HCT116 (cell line): Measurements from ENCODE around the gene ERC1. TPM values are rescaled to one million over a fixed set of nuclear protein-coding genes. Genes with fewer than 3 reads are reported as not detected.

ENCODE experiments used
- ATAC-seq: fragments of 200-7000 bp; cut with Tn5 transposase; 2 replicates; pipeline ENCODE4 v1.9.1; 2020; ENCODE audit warnings: mild to moderate bottlenecking, moderate library complexity
- BruUV-seq: library from RNA; stranded (reverse); fragments of 400-500 nt; replicated peaks from 2 replicates; lab custom pipeline; 2021; lab: Mats Ljungman, UMichigan
- CTCF ChIA-PET: fragments of 300-600 bp; sonication (Branson Sonifier 250); formaldehyde crosslinking; loops from one replicate; lab custom pipeline; 2021; ENCODE audit warnings: antibody characterized with exemption; lab: Charles Lee
- POLR2A ChIA-PET: fragments of 300-600, 350-600 bp; sonication (Branson Sonifier 250); formaldehyde crosslinking; loops from one replicate; lab custom pipeline; 2021; ENCODE audit warnings: antibody characterized with exemption; lab: Charles Lee
- RAD21 ChIA-PET, 2 experiments: fragments of 300-600 bp; sonication (Branson Sonifier 250); formaldehyde crosslinking; loops; one replicate each; lab custom pipeline; 2023; ENCODE audit warnings: low total read pairs in 2 of 2; ENCODE audit not compliant: uncharacterized antibody in 2 of 2, unreplicated experiment in 2 of 2, low non-redundant PET in 1 of 2; lab: Charles Lee
- DNase-seq: peaks from one replicate; pipeline ENCODE4 v3.0.0-alpha.2; 2010; ENCODE audit warnings: low read depth, low spot score
- H2AFZ ChIP-seq: fragments of 200-600 bp; shearing (Covaris generic), sonication (generic); 2 replicates; pipeline ENCODE4 v1.6.1; 2017; ENCODE audit warnings: low read depth, mixed run types, mixed read lengths, antibody characterized with exemption, low read length; ENCODE audit not compliant: poor library complexity, severe bottlenecking
- H3K27ac ChIP-seq: 2 replicates; pipeline ENCODE4 v1.5.1; 2012; ENCODE audit warnings: low read depth, low read length
- H3K27me3 ChIP-seq: fragments of 200-600 bp; sonication (generic); 2 replicates; pipeline ENCODE4 v1.6.1; 2016; ENCODE audit warnings: mixed run types, low read length, mixed read lengths; ENCODE audit not compliant: insufficient read depth
- H3K36me3 ChIP-seq, 2 experiments: fragments of 200-500 bp in 1 of 2; fragments of 200-600 bp in 1 of 2; sonication (Bioruptor generic) in 1 of 2; sonication (generic) in 1 of 2; 2 replicates each; pipeline versions ENCODE4 v1.5.1 to v1.6.1; 2014 to 2016; ENCODE audit warnings: low read length in 2 of 2, inconsistent platforms in 1 of 2, mixed read lengths in 1 of 2, mixed run types in 1 of 2; ENCODE audit not compliant: insufficient read depth in 2 of 2, control insufficient read depth in 1 of 2
- H3K4me1 ChIP-seq, 2 experiments: fragments of 200-600 bp in 1 of 2; sonication (generic) in 1 of 2; 2 replicates each; pipeline versions ENCODE4 v1.5.1 to v1.6.1; 2012 to 2017; ENCODE audit warnings: low read length in 2 of 2, inconsistent platforms in 1 of 2, mild to moderate bottlenecking in 1 of 2, mixed read lengths in 1 of 2, mixed run types in 1 of 2, moderate library complexity in 1 of 2; ENCODE audit not compliant: insufficient read depth in 2 of 2, control insufficient read depth in 1 of 2
- H3K4me2 ChIP-seq: fragments of 200-600 bp; sonication (generic); 2 replicates; pipeline ENCODE4 v1.6.1; 2017; ENCODE audit warnings: mixed run types, low read length, mixed read lengths
- H3K4me3 ChIP-seq, 2 experiments: fragments of 200-600 bp in 1 of 2; sonication (generic) in 1 of 2; replicated peaks in 1 of 2; 2 replicates each; pipeline ENCODE4 v1.5.1; 2011 to 2016; ENCODE audit warnings: low read length in 2 of 2, control low read depth in 1 of 2, low read depth in 1 of 2, mild to moderate bottlenecking in 1 of 2, mixed read lengths in 1 of 2, mixed run types in 1 of 2
- H3K79me2 ChIP-seq: fragments of 200-600 bp; sonication (generic); 2 replicates; pipeline ENCODE4 v1.6.1; 2017; ENCODE audit warnings: mild to moderate bottlenecking, mixed run types, low read length, moderate library complexity, mixed read lengths; ENCODE audit not compliant: insufficient read depth
- H3K9ac ChIP-seq: fragments of 200-600 bp; sonication (generic); 2 replicates; pipeline ENCODE4 v1.6.1; 2016; ENCODE audit warnings: low read length, mixed read lengths
- H3K9me2 ChIP-seq: fragments of 200-600 bp; sonication (generic), shearing (Covaris generic); 2 replicates; pipeline ENCODE4 v1.6.1; 2017; ENCODE audit warnings: mixed run types, mild to moderate bottlenecking, moderate library complexity; ENCODE audit not compliant: insufficient read depth
- H3K9me3 ChIP-seq, 2 experiments: fragments of 200-500 bp in 1 of 2; fragments of 200-600 bp in 1 of 2; sonication (Bioruptor generic) in 1 of 2; sonication (generic) in 1 of 2; 2 replicates each; pipeline ENCODE4 v1.6.1; 2014 to 2017; ENCODE audit warnings: low read length in 2 of 2, mixed read lengths in 2 of 2, inconsistent platforms in 1 of 2, low read depth in 1 of 2, mild to moderate bottlenecking in 1 of 2, mixed run types in 1 of 2, moderate library complexity in 1 of 2; ENCODE audit not compliant: control insufficient read depth in 1 of 2, insufficient read depth in 1 of 2
- H4K20me1 ChIP-seq: fragments of 200-600 bp; sonication (generic), shearing (Covaris generic); 2 replicates; pipeline ENCODE4 v1.6.1; 2017; ENCODE audit warnings: mixed run types, mild to moderate bottlenecking, moderate library complexity; ENCODE audit not compliant: insufficient read depth
- JUND ChIP-seq: IDR thresholded peaks from 2 replicates; pipeline ENCODE4 v1.6.1; 2012
- RAD21 ChIP-seq: IDR thresholded peaks from 2 replicates; pipeline ENCODE4 v1.6.1; 2012; ENCODE audit warnings: low read depth, mild to moderate bottlenecking
- SP1 ChIP-seq: IDR thresholded peaks from 2 replicates; pipeline ENCODE4 v1.6.1; 2012; ENCODE audit warnings: low read depth
- intact Hi-C: fragments of 100-400 bp; cut with micrococcal nuclease; formaldehyde crosslinking; loops from 2 replicates; pipeline ENCODE4 v1.10.0; 2022
- total RNA-seq: library from RNA; stranded (reverse); gene quantifications from one replicate; pipeline ENCODE4 v1.2.1, GENCODE V29; 2021; ENCODE audit not compliant: unreplicated experiment
- TF ChIP-seq, protein P1 (sequence below), 3 experiments: fragments of 200-600 bp in 1 of 3; sonication (generic) in 1 of 3; IDR thresholded peaks in 2 of 3; conservative IDR thresholded peaks in 1 of 3; 2 replicates each; pipeline ENCODE4 v1.5.1; 2012 to 2017; ENCODE audit warnings: low read depth in 2 of 3, low read length in 2 of 3, antibody characterized with exemption in 1 of 3, borderline replicate concordance in 1 of 3, control low read depth in 1 of 3, mild to moderate bottlenecking in 1 of 3, mixed read lengths in 1 of 3, mixed run types in 1 of 3, moderate library complexity in 1 of 3; ENCODE audit not compliant: insufficient read depth in 1 of 3

ERC1 gene
- total RNA-seq, 1 experiment from 2014 or later = 41.9 TPM

DNA sequence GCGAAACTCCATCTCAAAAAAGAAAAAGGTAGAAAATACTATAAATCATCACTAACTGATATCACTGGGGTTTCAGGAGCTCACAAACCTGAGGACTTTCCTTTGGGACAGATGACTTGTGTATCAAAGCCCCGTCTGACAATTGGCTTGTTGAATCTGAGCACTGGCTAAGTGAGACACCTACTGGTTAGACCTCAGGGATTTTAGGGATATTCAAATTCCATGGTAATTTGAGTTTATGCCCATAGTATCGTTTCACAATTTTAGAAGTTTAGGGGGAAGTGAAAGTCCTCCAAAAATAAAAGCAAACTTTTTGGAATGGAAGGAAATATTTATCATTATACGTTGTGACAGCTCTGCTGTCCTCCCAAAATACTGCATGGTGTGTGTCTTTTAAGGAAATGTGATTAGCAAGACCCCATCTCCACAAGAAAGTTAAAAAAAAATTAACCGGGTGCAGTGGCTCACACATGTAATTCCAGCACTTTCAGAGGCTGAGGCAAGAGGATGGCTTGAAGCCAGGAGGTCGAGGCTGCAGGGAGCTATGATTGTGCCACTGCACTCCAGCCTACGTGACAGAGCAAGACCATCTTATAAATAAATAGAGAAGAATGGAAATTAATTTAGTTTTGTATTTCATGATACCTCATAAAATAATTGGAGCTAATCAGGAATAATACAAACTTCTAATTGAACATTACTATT lies 554.1 kb downstream of the ERC1 start:
- Histone ChIP-seq H3K9ac (no peak overlapping the region), H3K79me2 (no peaks in the 10 kb centered on the region), H3K4me1 (peaks cover 15 to 19% of the 10 kb centered on the region in 2 experiments), H3K4me2 (no peak overlapping the region), H3K9me2 (no peaks in the 10 kb centered on the region), H3K36me3 (no peaks in the 10 kb centered on the region), H3K27me3 (no peaks in the 10 kb centered on the region; the same call in 1 of the 2 replicates), H3K9me3 (no peaks in the 10 kb centered on the region), H3K27ac (no peak overlapping the region), H4K20me1 (no peaks in the 10 kb centered on the region), H3K4me3 (no peak overlapping the region), H2AFZ (no peak overlapping the region)
- no TSS peak for BruUV-seq
- intact Hi-C loops = loop anchor here (1.0 kb wide), 1 partner anchor 427 kb away; no protein-coding TSS in a partner anchor
- CTCF ChIA-PET = interaction anchor here (2.0 kb wide), 1 partner anchor 428 kb away, joined by 21 read pairs; no protein-coding TSS in a partner anchor
- ATAC-seq = no peak
- TF ChIP-seq, protein P1, sequence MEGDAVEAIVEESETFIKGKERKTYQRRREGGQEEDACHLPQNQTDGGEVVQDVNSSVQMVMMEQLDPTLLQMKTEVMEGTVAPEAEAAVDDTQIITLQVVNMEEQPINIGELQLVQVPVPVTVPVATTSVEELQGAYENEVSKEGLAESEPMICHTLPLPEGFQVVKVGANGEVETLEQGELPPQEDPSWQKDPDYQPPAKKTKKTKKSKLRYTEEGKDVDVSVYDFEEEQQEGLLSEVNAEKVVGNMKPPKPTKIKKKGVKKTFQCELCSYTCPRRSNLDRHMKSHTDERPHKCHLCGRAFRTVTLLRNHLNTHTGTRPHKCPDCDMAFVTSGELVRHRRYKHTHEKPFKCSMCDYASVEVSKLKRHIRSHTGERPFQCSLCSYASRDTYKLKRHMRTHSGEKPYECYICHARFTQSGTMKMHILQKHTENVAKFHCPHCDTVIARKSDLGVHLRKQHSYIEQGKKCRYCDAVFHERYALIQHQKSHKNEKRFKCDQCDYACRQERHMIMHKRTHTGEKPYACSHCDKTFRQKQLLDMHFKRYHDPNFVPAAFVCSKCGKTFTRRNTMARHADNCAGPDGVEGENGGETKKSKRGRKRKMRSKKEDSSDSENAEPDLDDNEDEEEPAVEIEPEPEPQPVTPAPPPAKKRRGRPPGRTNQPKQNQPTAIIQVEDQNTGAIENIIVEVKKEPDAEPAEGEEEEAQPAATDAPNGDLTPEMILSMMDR (IDR thresholded peaks at IDR 0.05 in 2 of 3, conservative IDR thresholded peaks at IDR 0.05 in 1 of 3; ENCODE audit: borderline replicate concordance in 1 of 3, insufficient read depth in 1 of 3, low read depth in 2 of 3, low read length in 2 of 3) = peak; percentile 37 to 45 (median 43); a peak in 5 of 6 replicates
- peak; percentile 70 for TF ChIP-seq RAD21
- TF ChIP-seq JUND = no peak
- TF ChIP-seq SP1 = no peak
- DNase-seq = peak; percentile 4
- POLR2A ChIA-PET = no interaction called here
- RAD21 ChIA-PET = interaction anchor here in 1 of 2 experiments (1.6 kb wide), 1 partner anchor 427 kb away, joined by 9 read pairs; no protein-coding TSS in a partner anchor

Other genes with a start within 250 kb of the ERC1 start
- 81.0 TPM for gene WNK1, start 238.6 kb upstream of the ERC1 start, total RNA-seq
- gene RAD52, start 41.5 kb upstream of the ERC1 start, total RNA-seq = 24.4 TPM